IMR-90 (cell line): ENCODE results near the gene RHOBTB3. TPM values are rescaled to one million over a fixed set of nuclear protein-coding genes. Genes with fewer than 3 reads are reported as not detected.
A peak's percentile ranks its signal among the peaks of the same experiment; 100 is the strongest.

Source experiments
- ATAC-seq: fragments of 200-7000 bp; cut with Tn5 transposase; 2 replicates; pipeline ENCODE4 v1.9.1; 2020; ENCODE audit warnings: low read depth, mild to moderate bottlenecking, moderate library complexity
- BruUV-seq: library from RNA; stranded (reverse); fragments of 400-500 nt; replicated peaks from 2 replicates; lab custom pipeline; 2021; lab: Mats Ljungman, UMichigan
- CTCF ChIA-PET: fragments of 300-600 bp; formaldehyde crosslinking; extraction: SDS; loops from one replicate; lab custom pipeline; 2021; ENCODE audit warnings: antibody characterized with exemption; lab: Yijun Ruan, JAX
- POLR2A ChIA-PET: fragments of 300-600 bp; sonication (Branson Sonifier 250); formaldehyde crosslinking; loops from one replicate; lab custom pipeline; 2022; ENCODE audit warnings: antibody characterized with exemption; ENCODE audit not compliant: unreplicated experiment; lab: Charles Lee
- DNase-seq: peaks from one replicate; pipeline ENCODE4 v3.0.0; 2013
- H2AFZ ChIP-seq: replicated peaks from 2 replicates; pipeline ENCODE3; 2013; ENCODE audit warnings: low read length, mild to moderate bottlenecking; ENCODE audit not compliant: poor library complexity
- H2AK5ac ChIP-seq: 2 replicates; pipeline ENCODE4 v1.6.1; 2013; ENCODE audit warnings: low read depth, low read length, inconsistent platforms
- H2AK9ac ChIP-seq: replicated peaks from 2 replicates; pipeline ENCODE3; 2013; ENCODE audit warnings: mild to moderate bottlenecking, low read depth, low read length, moderate library complexity; ENCODE audit not compliant: poor library complexity
- H2BK120ac ChIP-seq: 2 replicates; pipeline ENCODE4 v1.6.1; 2013; ENCODE audit warnings: low read depth, low read length, inconsistent platforms
- H2BK15ac ChIP-seq: 3 replicates; pipeline ENCODE4 v1.6.1; 2013; ENCODE audit warnings: low read depth, low read length, inconsistent platforms
- H2BK20ac ChIP-seq: 2 replicates; pipeline ENCODE4 v1.6.1; 2013; ENCODE audit warnings: low read depth, mild to moderate bottlenecking, inconsistent platforms, low read length, moderate library complexity
- H2BK5ac ChIP-seq: 2 replicates; pipeline ENCODE4 v1.6.1; 2013; ENCODE audit warnings: mild to moderate bottlenecking, low read depth, low read length, inconsistent platforms; ENCODE audit not compliant: poor library complexity, severe bottlenecking
- H3K14ac ChIP-seq: replicated peaks from 2 replicates; pipeline ENCODE4 v1.6.1; 2013; ENCODE audit warnings: low read depth, low read length, inconsistent platforms
- H3K18ac ChIP-seq: 2 replicates; pipeline ENCODE4 v1.6.1; 2013; ENCODE audit warnings: low read depth, low read length, control low read depth
- H3K23ac ChIP-seq: 2 replicates; pipeline ENCODE4 v1.6.1; 2013; ENCODE audit warnings: low read depth, low read length, inconsistent platforms
- H3K27ac ChIP-seq: 2 replicates; pipeline ENCODE4 v1.5.1; 2013; ENCODE audit warnings: mild to moderate bottlenecking, control low read depth, low read length; ENCODE audit not compliant: insufficient read depth
- H3K27me3 ChIP-seq: 2 replicates; pipeline ENCODE4 v1.6.1; 2013; ENCODE audit warnings: low read length; ENCODE audit not compliant: control insufficient read depth, insufficient read depth
- H3K36me3 ChIP-seq: 2 replicates; pipeline ENCODE4 v1.6.1; 2013; ENCODE audit warnings: low read length, mixed read lengths; ENCODE audit not compliant: control insufficient read depth, insufficient read depth
- H3K4ac ChIP-seq: 2 replicates; pipeline ENCODE4 v1.6.1; 2013; ENCODE audit warnings: low read depth, low read length, inconsistent platforms
- H3K4me1 ChIP-seq: 2 replicates; pipeline ENCODE4 v1.6.1; 2013; ENCODE audit warnings: low read length, mixed read lengths; ENCODE audit not compliant: control insufficient read depth, insufficient read depth
- H3K4me2 ChIP-seq: 2 replicates; pipeline ENCODE4 v1.6.1; 2013; ENCODE audit warnings: low read depth, mild to moderate bottlenecking, control low read depth, low read length, moderate library complexity
- H3K4me3 ChIP-seq: 2 replicates; pipeline ENCODE4 v1.5.1; 2013; ENCODE audit warnings: low read depth, mild to moderate bottlenecking, control low read depth, low read length, moderate library complexity; ENCODE audit not compliant: insufficient read depth
- H3K56ac ChIP-seq: 2 replicates; pipeline ENCODE4 v1.6.1; 2013; ENCODE audit warnings: low read length, inconsistent platforms; ENCODE audit not compliant: insufficient read depth; ENCODE audit errors: extremely low read depth
- H3K79me1 ChIP-seq, 2 experiments: 2 replicates each; pipeline ENCODE4 v1.6.1; 2013; ENCODE audit warnings: low read length in 2 of 2, inconsistent platforms in 1 of 2, low read depth in 1 of 2
- H3K9ac ChIP-seq: 2 replicates; pipeline ENCODE4 v1.6.1; 2013; ENCODE audit warnings: low read depth, low read length, control low read depth
- H3K9me1 ChIP-seq: 2 replicates; pipeline ENCODE4 v1.6.1; 2013; ENCODE audit warnings: low read length, inconsistent platforms; ENCODE audit not compliant: insufficient read depth
- H3K9me3 ChIP-seq: 2 replicates; pipeline ENCODE4 v1.6.1; 2013; ENCODE audit warnings: low read length; ENCODE audit not compliant: control insufficient read depth, insufficient read depth
- H4K20me1 ChIP-seq: 2 replicates; pipeline ENCODE4 v1.6.1; 2013; ENCODE audit warnings: low read length, inconsistent platforms; ENCODE audit not compliant: insufficient read depth
- H4K5ac ChIP-seq: 2 replicates; pipeline ENCODE4 v1.6.1; 2013; ENCODE audit warnings: mild to moderate bottlenecking, low read depth, low read length, control low read depth
- H4K8ac ChIP-seq, 2 experiments: 2 replicates each; pipeline ENCODE4 v1.6.1; 2013; ENCODE audit warnings: low read depth in 2 of 2, low read length in 2 of 2, control low read depth in 1 of 2, inconsistent platforms in 1 of 2
- H4K91ac ChIP-seq: 2 replicates; pipeline ENCODE4 v1.6.1; 2013; ENCODE audit warnings: low read depth, low read length, inconsistent platforms; ENCODE audit not compliant: insufficient read depth
- CEBPB ChIP-seq: IDR thresholded peaks from 2 replicates; pipeline ENCODE4 v1.6.1; 2012; ENCODE audit warnings: low read depth, low read length, improper control_type of control experiment
- CTCF ChIP-seq: conservative IDR thresholded peaks from 2 replicates; pipeline ENCODE4 v1.5.1; 2012; ENCODE audit warnings: mild to moderate bottlenecking, low read depth, low read length, improper control_type of control experiment
- ELK1 ChIP-seq: fragments of 150-350 bp; IDR thresholded peaks from 2 replicates; pipeline ENCODE4 v1.6.1; 2016; ENCODE audit warnings: low read depth, mild to moderate bottlenecking, low read length, moderate library complexity, borderline replicate concordance
- FOS ChIP-seq: fragments of 150-350 bp; IDR thresholded peaks from 2 replicates; pipeline ENCODE4 v1.6.1; 2016; ENCODE audit warnings: low read depth, low read length
- MAZ ChIP-seq: IDR thresholded peaks from 2 replicates; pipeline ENCODE4 v1.6.1; 2012; ENCODE audit warnings: low read depth, mild to moderate bottlenecking, low read length, improper control_type of control experiment, moderate library complexity, borderline replicate concordance
- NFE2L2 ChIP-seq: fragments of 150-350 bp; IDR thresholded peaks from 2 replicates; pipeline ENCODE4 v1.6.1; 2016; ENCODE audit warnings: low read depth, mild to moderate bottlenecking, low read length
- POLR2A ChIP-seq: IDR thresholded peaks from 2 replicates; pipeline ENCODE4 v1.6.1; 2012; ENCODE audit warnings: mild to moderate bottlenecking, low read depth, low read length
- RAD21 ChIP-seq: IDR thresholded peaks from 2 replicates; pipeline ENCODE4 v1.6.1; 2012; ENCODE audit warnings: low read length, improper control_type of control experiment
- RCOR1 ChIP-seq: IDR thresholded peaks from 2 replicates; pipeline ENCODE4 v1.6.1; 2012; ENCODE audit warnings: mild to moderate bottlenecking, low read length, improper control_type of control experiment; ENCODE audit not compliant: insufficient replicate concordance
- RFX5 ChIP-seq: IDR thresholded peaks from 2 replicates; pipeline ENCODE4 v1.8.0; 2012; ENCODE audit warnings: low read depth, mild to moderate bottlenecking, low read length, moderate library complexity
- SMC3 ChIP-seq: fragments of 150-350 bp; IDR thresholded peaks from 2 replicates; pipeline ENCODE4 v1.6.1; 2016; ENCODE audit warnings: low read depth, mild to moderate bottlenecking, antibody characterized with exemption, low read length, moderate library complexity
- USF2 ChIP-seq: fragments of 150-350 bp; IDR thresholded peaks from 2 replicates; pipeline ENCODE4 v1.6.1; 2017; ENCODE audit warnings: mild to moderate bottlenecking, antibody characterized with exemption, low read length, low read depth
- WGBS, 2 experiments: methylation state at CpG; one replicate each; pipeline versions ENCODE4 v1.1.5 to v1.1.7; 2013; ENCODE audit warnings: missing lambda C conversion rate in 2 of 2; ENCODE audit not compliant: insufficient read length in 1 of 2; ENCODE audit errors: extremely low coverage in 2 of 2; 5-methylcytosine and 5-hydroxymethylcytosine counted together
- dilution Hi-C: fragments of 300-500 bp; cut with HindIII; formaldehyde crosslinking; loops from one replicate; pipeline ENCODE4 v1.14.3; 2018; ENCODE audit warnings: low sequenced_read_pairs; ENCODE audit not compliant: unreplicated experiment
- in situ Hi-C: fragments of 300-500 bp; cut with MboI; formaldehyde crosslinking; loops from 3 replicates; pipeline ENCODE4 v1.14.3; 2019; ENCODE audit warnings: low sequenced_read_pairs, inconsistent platforms, mixed read lengths
- intact Hi-C: fragments of 100-400 bp; cut with micrococcal nuclease; formaldehyde crosslinking; loops from 2 replicates; pipeline ENCODE4 v1.10.0; 2022
- polyA plus RNA-seq, 3 experiments: library from polyadenylated mRNA; depleted of rRNA; stranded (reverse); fragments of >200 nt; gene quantifications; 2 replicates each; pipeline ENCODE4 v1.2.3, GENCODE V29; 2012; ENCODE audit warnings: low replicate concordance in 1 of 3
- total RNA-seq: library from RNA; depleted of rRNA; stranded (reverse); fragments of >200 nt; gene quantifications from 2 replicates; pipeline ENCODE4 v1.2.3, GENCODE V29; 2012

The RHOBTB3 gene
- total and polyA plus RNA-seq, 2 of the 4 experiments (the other 2 are of a cell fraction): 117 to 447 TPM

DNA sequence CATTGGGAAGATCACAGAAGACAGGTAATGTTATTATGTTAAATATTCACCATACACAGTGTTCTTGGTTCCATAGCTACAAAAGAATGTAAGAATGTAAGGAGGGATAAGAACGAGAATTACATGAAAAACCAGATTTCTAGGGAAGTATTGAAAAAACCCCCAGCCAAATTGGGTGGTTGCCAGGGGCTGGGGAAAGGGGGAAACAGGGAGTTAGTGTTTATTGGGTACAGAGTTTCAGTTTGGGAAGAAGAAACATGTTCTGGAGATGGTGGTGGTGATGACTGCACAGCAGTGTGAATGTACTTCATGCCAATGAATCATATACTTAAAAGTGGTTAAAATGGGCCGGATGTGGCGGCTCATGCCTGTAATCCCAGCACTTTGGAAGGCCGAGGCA is 51.0 kb downstream of the RHOBTB3 start:
- WGBS, 2 experiments: no CpG with 5 or more reads among the region's 4 CpGs
- dilution Hi-C loops: no loop called here
- ATAC-seq (no peak), DNase-seq (no peak)
- Histone ChIP-seq H2BK20ac (no peak overlapping the region), H3K27me3 (no peaks in the 10 kb centered on the region), H3K79me1 (peaks cover 13 to 53% of the 10 kb centered on the region in 2 experiments; a peak in 3 of 4 replicates), H3K9me1 (peaks cover 16% of the 10 kb centered on the region), H3K9ac (no peak overlapping the region), H2AK9ac (no peak overlapping the region), H3K4me2 (no peak overlapping the region), H4K8ac (no peak overlapping the region; a peak in 1 of 4 replicates), H3K36me3 (peaks cover 33% of the 10 kb centered on the region), H2AFZ (no peak overlapping the region), H3K4me3 (no peak overlapping the region), H4K20me1 (no peaks in the 10 kb centered on the region), H2BK120ac (0 out of 2 replicates have a peak overlapping the region, but pooled peaks have one; percentile 5), H3K9me3 (no peaks in the 10 kb centered on the region), H2BK15ac (no peak overlapping the region), H3K4ac (no peak overlapping the region), H3K56ac (no peak overlapping the region), H3K14ac (no peak overlapping the region), H4K91ac (no peak overlapping the region), H3K27ac (no peak overlapping the region), H3K18ac (no peak overlapping the region), H4K5ac (no peak overlapping the region), H3K4me1 (peaks cover 20% of the 10 kb centered on the region), H2AK5ac (no peak overlapping the region), H2BK5ac (no peak overlapping the region), H3K23ac (no peak overlapping the region)
- no TSS peak for BruUV-seq
- POLR2A ChIA-PET: interaction anchor here (0.6 kb wide), 1 partner anchor 68 kb away, joined by 3 read pairs; no protein-coding TSS in a partner anchor
- in situ Hi-C loops: no loop called here
- intact Hi-C loops: loop anchor here (5.0 kb wide), 1 partner anchor 560 kb away; no protein-coding TSS in a partner anchor
- CTCF ChIA-PET: interaction anchor here (0.8 to 2.1 kb wide), 8 partner anchors 11 to 118 kb away, joined by 3 to 15 read pairs (median 4); no protein-coding TSS in a partner anchor
- TF ChIP-seq USF2 (no peak), NFE2L2 (no peak), RCOR1 (no peak), ELK1 (no peak), FOS (no peak), CEBPB (no peak), RAD21 (no peak), MAZ (no peak), POLR2A (no peak), RFX5 (no peak), SMC3 (no peak), CTCF (no peak)
